Measurements from ENCODE around the gene GPX2. TPM values are rescaled to one million over a fixed set of nuclear protein-coding genes. Genes with fewer than 3 reads are reported as not detected.
A peak's percentile ranks its signal among the peaks of the same experiment; 100 is the strongest.

GPX2 gene
- total RNA-seq, 1 experiment from 2014 or later = 323 TPM

GRCh38 chr14:64944041-64944440 is 1.5 kb upstream of the GPX2 start:
- Histone ChIP-seq H3F3A (ENCODE audit: insufficient read depth, low read depth) (peaks cover 14% of the 10 kb centered on the region; the same call in 1 of the 2 replicates), H4K20me1 (ENCODE audit: insufficient read depth) (no peaks in the 10 kb centered on the region), H2AFZ (no peak overlapping the region), H3K27ac (peak overlapping the region; percentile 83; the same call in 1 of the 2 replicates), H3K9me2 (ENCODE audit: insufficient read depth) (no peaks in the 10 kb centered on the region), H3K9me3 (ENCODE audit: insufficient read depth, low read depth) (no peaks in the 10 kb centered on the region), H3K79me2 (ENCODE audit: low read depth) (peaks cover 36% of the 10 kb centered on the region), H3K27me3 (ENCODE audit: insufficient read depth, low read depth) (no peaks in the 10 kb centered on the region), H3K4me2 (0 out of 2 replicates have a peak overlapping the region, but pooled peaks have one; percentile 82), H3K36me3 (ENCODE audit: low read depth) (peaks cover 18% of the 10 kb centered on the region), H3K4me1 (replicated peaks; ENCODE audit: insufficient read depth) (peaks cover 40% of the 10 kb centered on the region), H3K4me3 (no peak overlapping the region)
- no TSS peak for BruUV-seq (replicated peaks)
- TF ChIP-seq EZH2 (IDR thresholded peaks at IDR 0.05; ENCODE audit: low read depth) = no peak
- no peak for TF ChIP-seq CTCF (conservative IDR thresholded peaks at IDR 0.05)
- ChIA-PET POLR2A (ENCODE audit: unreplicated experiment) (no interaction called here), CTCF (no interaction called here)
- DNase-seq = no peak
- intact Hi-C loops (cut with micrococcal nuclease; ENCODE audit: unreplicated experiment) = no loop called here

- H4K20me1 ChIP-seq (ENCODE audit: insufficient read depth) = no peaks in the 10 kb centered on the region
- H3F3A ChIP-seq (ENCODE audit: insufficient read depth, low read depth) = peaks cover 19% of the 10 kb centered on the region; the same call in 1 of the 2 replicates
- TF ChIP-seq CTCF (conservative IDR thresholded peaks at IDR 0.05) (no peak), EZH2 (IDR thresholded peaks at IDR 0.05; ENCODE audit: low read depth) (no peak)
- H3K4me2 ChIP-seq = peak overlapping the region; percentile 82
- H3K27ac ChIP-seq = peak overlapping the region; percentile 83
- intact Hi-C loops (cut with micrococcal nuclease; ENCODE audit: unreplicated experiment) = no loop called here
- CTCF ChIA-PET = no interaction called here
- H3K9me2 ChIP-seq (ENCODE audit: insufficient read depth) = no peaks in the 10 kb centered on the region
- H3K27me3 ChIP-seq (ENCODE audit: insufficient read depth, low read depth) = no peaks in the 10 kb centered on the region
- H3K4me3 ChIP-seq = no peak overlapping the region
- DNase-seq = no peak
- H3K36me3 ChIP-seq (ENCODE audit: low read depth) = peaks cover 15% of the 10 kb centered on the region
- peaks cover 40% of the 10 kb centered on the region for H3K79me2 ChIP-seq (ENCODE audit: low read depth)
- no TSS peak for BruUV-seq (replicated peaks)
- POLR2A ChIA-PET (ENCODE audit: unreplicated experiment) = no interaction called here
- peaks cover 40% of the 10 kb centered on the region for H3K4me1 ChIP-seq (replicated peaks; ENCODE audit: insufficient read depth)
- H2AFZ ChIP-seq = no peak overlapping the region
- no peaks in the 10 kb centered on the region for H3K9me3 ChIP-seq (ENCODE audit: insufficient read depth, low read depth)
Measured at GRCh38 chr14:64943556-64943955, 1.0 kb upstream of the GPX2 start.

DNA sequence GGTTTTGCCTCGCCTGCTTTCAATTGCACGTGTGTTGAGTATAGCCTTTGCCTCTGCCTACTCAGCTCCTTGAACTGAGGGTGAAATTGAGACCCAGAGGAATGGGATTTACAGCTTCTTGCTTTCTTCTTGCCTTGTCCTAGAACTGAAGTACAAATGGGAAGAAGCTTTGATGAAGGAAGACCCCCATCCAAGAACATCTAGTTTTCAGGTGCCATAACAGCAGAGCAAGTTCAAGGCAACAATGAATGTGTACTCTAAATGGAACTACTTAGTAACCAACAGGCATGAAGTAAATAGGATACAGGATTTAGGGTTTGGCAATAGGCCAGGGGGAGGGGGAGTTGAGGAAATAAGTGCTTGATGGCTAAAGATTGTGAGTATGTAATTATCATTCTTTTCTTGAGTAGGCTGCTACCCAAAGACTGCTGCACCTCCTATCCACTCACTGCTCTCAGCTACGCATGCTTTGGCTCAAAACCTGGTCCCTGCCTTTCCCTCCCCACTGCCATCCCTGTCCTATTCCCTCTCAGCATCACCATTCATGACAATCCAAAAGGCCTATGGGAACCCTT is 2.1 kb downstream of the GPX2 start:
- Histone ChIP-seq H3K27me3 (ENCODE audit: insufficient read depth, low read depth) (no peaks in the 10 kb centered on the region), H3K79me2 (ENCODE audit: low read depth) (peaks cover 40% of the 10 kb centered on the region), H3K9me2 (ENCODE audit: insufficient read depth) (no peaks in the 10 kb centered on the region), H3K4me2 (peak overlapping the region; percentile 82), H3K4me1 (replicated peaks; ENCODE audit: insufficient read depth) (peaks cover 40% of the 10 kb centered on the region), H3K9me3 (ENCODE audit: insufficient read depth, low read depth) (no peaks in the 10 kb centered on the region), H2AFZ (no peak overlapping the region), H3K36me3 (ENCODE audit: low read depth) (peaks cover 17% of the 10 kb centered on the region), H3F3A (ENCODE audit: insufficient read depth, low read depth) (peaks cover 41% of the 10 kb centered on the region), H4K20me1 (ENCODE audit: insufficient read depth) (no peaks in the 10 kb centered on the region), H3K4me3 (peak overlapping the region; percentile 63; the same call in 1 of the 2 replicates), H3K27ac (peak overlapping the region; percentile 3; the same call in 1 of the 2 replicates)
- DNase-seq = no peak
- ChIA-PET CTCF (interaction anchor here (0.6 to 1.6 kb wide), 5 partner anchors 20 to 149 kb away, joined by 3 to 4 read pairs (median 3); no protein-coding TSS in a partner anchor), POLR2A (ENCODE audit: unreplicated experiment) (interaction anchor here (0.7 kb wide), 1 partner anchor 728 kb away, joined by 3 read pairs; no protein-coding TSS in a partner anchor)
- no TSS peak for BruUV-seq (replicated peaks)
- intact Hi-C loops (cut with micrococcal nuclease; ENCODE audit: unreplicated experiment) = no loop called here
- TF ChIP-seq EZH2 (IDR thresholded peaks at IDR 0.05; ENCODE audit: low read depth) (no peak), CTCF (conservative IDR thresholded peaks at IDR 0.05) (no peak)
